ENCODE measurements around the gene SLC2A11. TPM values are rescaled to one million over a fixed set of nuclear protein-coding genes. Genes with fewer than 3 reads are reported as not detected.
"Not testable (repeated sequence)": the region's sequence is repeated elsewhere in the genome, so short reads cannot be mapped to it uniquely, and the experiment has no call there.

Gene SLC2A11
- total and polyA plus RNA-seq, 7 donors = 3.7 to 12.7 (median 4.9) TPM

DNA sequence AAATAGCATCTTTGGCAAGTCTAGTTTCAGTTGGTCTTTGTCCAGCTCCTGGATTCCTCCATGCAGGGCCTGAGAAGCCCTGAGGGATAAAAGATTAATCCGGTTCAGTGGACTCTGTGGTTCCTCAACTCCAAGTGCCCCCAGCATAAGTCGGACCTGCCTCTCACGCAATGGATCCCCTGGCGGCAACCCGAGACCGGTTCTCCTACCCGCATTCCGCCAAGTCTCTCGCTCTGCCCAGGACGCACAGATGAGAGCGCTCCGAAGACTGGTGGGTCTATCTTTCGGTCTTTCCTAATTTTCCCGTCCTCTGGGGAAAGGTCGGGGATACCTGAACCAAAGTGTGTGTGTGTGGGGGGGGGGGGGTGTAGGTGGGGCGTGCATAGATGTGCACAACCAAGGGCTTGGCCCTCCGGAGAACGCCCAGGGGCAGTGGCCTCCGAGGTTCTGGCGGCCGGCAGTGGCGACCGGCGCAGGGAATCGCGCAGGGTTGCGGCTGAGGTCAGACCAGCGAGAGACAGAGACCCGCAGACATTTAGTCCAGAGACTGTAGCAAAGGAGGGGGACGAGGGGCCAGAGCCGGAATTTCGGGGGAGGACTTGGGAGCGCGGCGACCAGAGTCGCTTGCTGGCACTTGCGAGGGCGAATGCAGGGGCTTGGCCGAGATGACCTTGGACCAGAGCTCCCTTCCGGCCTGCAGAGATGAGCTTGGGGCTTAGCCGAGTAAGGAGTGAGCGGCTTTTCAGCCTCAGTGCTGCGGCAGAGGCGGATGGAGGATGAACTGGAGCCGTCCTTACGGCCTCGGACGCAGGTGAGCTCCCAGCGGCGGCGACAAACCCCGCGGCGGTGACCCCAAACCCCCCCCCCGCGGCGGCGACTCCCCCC lies 712 bp upstream of the SLC2A11 start:
- peak; percentile 55 to 73 for DNase-seq

GRCh38 chr22:23858484-23858815 lies 775 bp downstream of the SLC2A11 start:
- TF ChIP-seq, protein P1, sequence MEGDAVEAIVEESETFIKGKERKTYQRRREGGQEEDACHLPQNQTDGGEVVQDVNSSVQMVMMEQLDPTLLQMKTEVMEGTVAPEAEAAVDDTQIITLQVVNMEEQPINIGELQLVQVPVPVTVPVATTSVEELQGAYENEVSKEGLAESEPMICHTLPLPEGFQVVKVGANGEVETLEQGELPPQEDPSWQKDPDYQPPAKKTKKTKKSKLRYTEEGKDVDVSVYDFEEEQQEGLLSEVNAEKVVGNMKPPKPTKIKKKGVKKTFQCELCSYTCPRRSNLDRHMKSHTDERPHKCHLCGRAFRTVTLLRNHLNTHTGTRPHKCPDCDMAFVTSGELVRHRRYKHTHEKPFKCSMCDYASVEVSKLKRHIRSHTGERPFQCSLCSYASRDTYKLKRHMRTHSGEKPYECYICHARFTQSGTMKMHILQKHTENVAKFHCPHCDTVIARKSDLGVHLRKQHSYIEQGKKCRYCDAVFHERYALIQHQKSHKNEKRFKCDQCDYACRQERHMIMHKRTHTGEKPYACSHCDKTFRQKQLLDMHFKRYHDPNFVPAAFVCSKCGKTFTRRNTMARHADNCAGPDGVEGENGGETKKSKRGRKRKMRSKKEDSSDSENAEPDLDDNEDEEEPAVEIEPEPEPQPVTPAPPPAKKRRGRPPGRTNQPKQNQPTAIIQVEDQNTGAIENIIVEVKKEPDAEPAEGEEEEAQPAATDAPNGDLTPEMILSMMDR (IDR thresholded peaks at IDR 0.05) = no peak
- H3K4me1 ChIP-seq = peaks cover 14% of the 10 kb centered on the region
- no peak for ATAC-seq
- H3K4me3 ChIP-seq = peak overlapping the region; percentile 67
- H3K27ac ChIP-seq = peak overlapping the region; percentile 78
- H3K9me3 ChIP-seq = no peaks in the 10 kb centered on the region
- no peaks in the 10 kb centered on the region for H3K36me3 ChIP-seq (ENCODE audit: insufficient read depth in 1 of 2, low read depth in 1 of 2)
- 62 to 74% (median 63%) methylated on average over 7 of the region's 7 CpGs for WGBS, 3 donors
- intact Hi-C loops (cut with DNase I) = no loop called here
- no peak for DNase-seq
- no peaks in the 10 kb centered on the region for H3K27me3 ChIP-seq (ENCODE audit: insufficient read depth in 3 of 3, low read length in 2 of 3)

More for the DNA sequence above, 712 bp upstream of the SLC2A11 start:
- H3K9me3 ChIP-seq = no peaks in the 10 kb centered on the region
- 3 to 4% (median 3%) methylated on average over 50 to 58 of the region's 58 CpGs for WGBS, 3 donors
- TF ChIP-seq, protein P1 (IDR thresholded peaks at IDR 0.05) = no peak
- intact Hi-C loops (cut with DNase I) = no loop called here
- peak overlapping the region; percentile 78 for H3K27ac ChIP-seq
- no peaks in the 10 kb centered on the region for H3K36me3 ChIP-seq (ENCODE audit: insufficient read depth in 1 of 2, low read depth in 1 of 2)
- H3K4me1 ChIP-seq = peaks cover 14% of the 10 kb centered on the region
- peak overlapping the region; percentile 67 for H3K4me3 ChIP-seq
- ATAC-seq = peak; percentile 50 to 63 (median 56)
- no peaks in the 10 kb centered on the region for H3K27me3 ChIP-seq (ENCODE audit: insufficient read depth in 3 of 3, low read length in 2 of 3)

- ATAC-seq (no peak), DNase-seq (no peak)
- TF ChIP-seq, protein P1 (IDR thresholded peaks at IDR 0.05) = no peak
- Histone ChIP-seq H3K4me1 (peaks cover 14% of the 10 kb centered on the region), H3K4me3 (no peak overlapping the region), H3K27me3 (ENCODE audit: insufficient read depth in 3 of 3, low read length in 2 of 3) (no peaks in the 10 kb centered on the region), H3K36me3 (ENCODE audit: insufficient read depth in 1 of 2, low read depth in 1 of 2) (peaks cover 0 to 5% of the 10 kb centered on the region in 2 donors), H3K27ac (no peak overlapping the region), H3K9me3 (no peaks in the 10 kb centered on the region)
- WGBS, 3 donors = 94 to 95% (median 95%) methylated on average over 4 of the region's 4 CpGs
- intact Hi-C loops (cut with DNase I) = no loop called here
Observed at GRCh38 chr22:23859201-23859600, 1.5 kb downstream of the SLC2A11 start.

- ATAC-seq; H3K36me3 ChIP-seq (ENCODE audit: insufficient read depth in 1 of 2, low read depth in 1 of 2); H3K4me3 ChIP-seq; H3K27ac ChIP-seq; H3K9me3 ChIP-seq; H3K27me3 ChIP-seq (ENCODE audit: insufficient read depth in 3 of 3, low read length in 2 of 3); DNase-seq: not testable (repeated sequence)
- H3K4me1 ChIP-seq = peaks cover 18% of the 10 kb centered on the region
- WGBS, 3 donors = 88 to 98% (median 98%) methylated on average over 8 of the region's 8 CpGs
- intact Hi-C loops (cut with DNase I) = loop anchor here in 1 of 2 donors (5.0 kb wide), 1 partner anchor 97 kb away; no protein-coding TSS in a partner anchor
Observed at GRCh38 chr22:23860187-23860586, 2.5 kb downstream of the SLC2A11 start.

DNA sequence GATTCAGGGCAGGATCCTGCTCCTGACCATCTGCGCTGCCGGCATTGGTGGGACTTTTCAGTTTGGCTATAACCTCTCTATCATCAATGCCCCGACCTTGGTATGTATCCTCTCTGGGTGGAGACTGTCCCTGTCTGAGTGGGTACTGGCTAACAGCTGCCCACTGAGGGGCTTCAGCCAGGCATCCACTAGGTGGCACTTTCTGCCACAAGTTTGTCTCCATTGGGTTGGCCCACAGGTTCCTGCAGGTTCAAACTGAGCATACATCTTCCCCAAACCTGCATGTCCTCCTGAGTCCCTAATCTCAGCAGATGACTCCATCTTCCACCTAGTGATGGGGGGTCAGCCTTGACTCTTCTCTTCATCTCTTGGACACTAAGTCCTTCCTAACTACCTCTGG lies 4.4 kb downstream of the SLC2A11 start:
- Histone ChIP-seq H3K27ac (no peak overlapping the region), H3K36me3 (ENCODE audit: insufficient read depth in 1 of 2, low read depth in 1 of 2) (peaks cover 0 to 16% of the 10 kb centered on the region in 2 donors), H3K4me1 (peaks cover 12% of the 10 kb centered on the region), H3K4me3 (no peak overlapping the region), H3K9me3 (no peaks in the 10 kb centered on the region), H3K27me3 (ENCODE audit: insufficient read depth in 3 of 3, low read length in 2 of 3) (no peaks in the 10 kb centered on the region)
- TF ChIP-seq, protein P1 (IDR thresholded peaks at IDR 0.05) = peak; percentile 50
- intact Hi-C loops (cut with DNase I) = loop anchor here in 1 of 2 donors (5.0 kb wide), 1 partner anchor 95 kb away; no protein-coding TSS in a partner anchor
- no peak for DNase-seq
- 76 to 82% (median 76%) methylated on average over 3 of the region's 3 CpGs for WGBS, 3 donors
- no peak for ATAC-seq

GRCh38 chr22:23864499-23865154 lies 7.0 kb downstream of the SLC2A11 start:
- DNase-seq; H3K27me3 ChIP-seq (ENCODE audit: insufficient read depth in 3 of 3, low read length in 2 of 3); H3K4me3 ChIP-seq; H3K27ac ChIP-seq; H3K4me1 ChIP-seq; H3K9me3 ChIP-seq: not testable (repeated sequence)
- peaks cover 0 to 41% of the 10 kb centered on the region in 2 donors for H3K36me3 ChIP-seq (ENCODE audit: insufficient read depth in 1 of 2, low read depth in 1 of 2)
- peak; percentile 19 to 61 (median 55) for ATAC-seq
- intact Hi-C loops (cut with DNase I) = loop anchor here in 1 of 2 donors (5.0 kb wide), 1 partner anchor 93 kb away; no protein-coding TSS in a partner anchor
- WGBS, 3 donors = 54 to 67% (median 64%) methylated on average over 11 of the region's 11 CpGs
